ENCODE results near the gene GATA3. TPM values are rescaled to one million over a fixed set of nuclear protein-coding genes. Genes with fewer than 3 reads are reported as not detected.

GATA3 gene
- total RNA-seq, 1 donor from 2014 or later: 17.6 TPM

DNA sequence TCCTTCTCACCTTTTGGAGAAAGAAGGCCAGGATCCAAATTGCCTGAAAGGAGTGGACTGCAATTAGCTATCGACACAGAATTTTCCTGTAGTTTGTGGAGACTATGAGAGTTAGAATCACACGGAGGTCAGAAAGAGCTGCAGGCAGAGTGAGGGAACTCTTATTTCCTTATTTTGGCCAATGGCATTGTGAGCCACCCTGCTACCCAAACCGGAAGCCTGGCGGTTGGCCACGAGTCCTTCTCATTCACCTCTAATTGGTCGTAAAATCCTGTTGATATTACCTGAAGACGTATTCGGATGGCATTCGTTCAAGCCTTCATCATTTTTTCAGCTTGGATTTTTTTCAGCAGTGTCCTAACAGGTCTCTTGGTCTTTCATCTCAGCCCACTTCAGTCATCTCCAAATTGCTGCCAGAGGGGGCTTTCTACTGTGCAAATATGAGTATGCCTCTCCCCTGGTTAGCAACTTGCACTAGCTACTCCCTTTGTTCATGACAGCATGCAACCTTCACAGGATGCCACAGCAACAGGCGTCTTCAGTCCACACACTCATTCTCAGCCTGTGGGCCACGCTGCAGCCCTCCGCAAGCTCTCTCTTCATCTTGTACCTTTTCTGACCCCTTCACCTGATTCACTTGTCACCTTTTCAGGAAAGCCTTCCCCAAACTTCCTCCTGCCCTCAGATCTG lies 66.9 kb downstream of the GATA3 start:
- no peak overlapping the region for H3K27ac Mint-ChIP-seq (ENCODE audit: unreplicated experiment)
- TF ChIP-seq EZH2 (IDR thresholded peaks at IDR 0.05; ENCODE audit: insufficient read depth, low read length) (no peak), CTCF (IDR thresholded peaks at IDR 0.05; ENCODE audit: insufficient read depth, low read depth, low read length) (no peak)
- no peak for DNase-seq (ENCODE audit: low read depth)

DNA sequence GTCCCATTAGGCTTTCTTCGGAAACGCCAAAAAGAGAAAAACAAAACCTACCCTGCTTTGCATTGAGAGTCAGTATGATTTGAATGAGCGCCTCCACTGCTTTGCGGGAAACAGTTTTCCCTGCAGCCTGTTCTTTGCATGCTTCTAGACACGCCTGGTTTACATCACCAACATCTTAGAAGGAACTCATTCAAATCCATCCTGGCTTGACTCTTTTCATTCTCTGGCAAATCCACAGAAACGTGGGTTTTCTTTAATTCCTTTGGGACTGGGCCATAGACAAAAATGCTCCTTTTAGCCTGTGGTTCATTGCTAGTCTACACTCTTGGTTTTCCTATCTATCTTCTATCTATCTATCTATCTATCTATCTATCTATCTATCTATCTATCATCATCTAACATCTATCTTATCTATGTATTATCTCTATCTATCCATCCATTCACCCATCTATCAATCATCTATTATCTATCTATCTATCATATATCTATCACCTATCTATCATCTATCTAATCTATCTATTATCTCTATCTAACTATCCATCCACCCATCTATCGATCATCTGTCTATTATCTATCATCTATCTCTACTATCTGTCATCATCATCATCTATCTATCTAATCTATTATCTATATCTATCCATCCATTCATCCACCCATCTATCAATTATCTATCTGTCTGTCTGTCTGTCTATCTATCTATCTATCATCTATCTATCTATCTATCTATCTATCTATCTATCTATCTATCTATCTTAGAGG lies 68.3 kb downstream of the GATA3 start:
- Histone ChIP-seq H3K27ac (ENCODE audit: low read depth, low read length) (no peak overlapping the region), H2AFZ (ENCODE audit: low read depth, low read length) (no peak overlapping the region), H3K36me3 (ENCODE audit: insufficient read depth, low read length) (no peaks in the 10 kb centered on the region), H4K20me1 (ENCODE audit: insufficient read depth, low read length) (no peaks in the 10 kb centered on the region), H3K9me3 (ENCODE audit: insufficient read depth, low read depth, low read length) (no peaks in the 10 kb centered on the region), H3K79me2 (ENCODE audit: insufficient read depth, low read length) (no peaks in the 10 kb centered on the region), H3K4me1 (ENCODE audit: insufficient read depth, low read length) (no peaks in the 10 kb centered on the region), H3K27me3 (ENCODE audit: insufficient read depth, low read length) (no peaks in the 10 kb centered on the region), H3K4me2 (ENCODE audit: low read length) (no peak overlapping the region), H3K4me3 (ENCODE audit: insufficient read depth, low read depth, low read length) (no peak overlapping the region), H3K9ac (ENCODE audit: low read length) (no peak overlapping the region)
- FAIRE-seq (no peak), DNase-seq (ENCODE audit: low read depth) (no peak)
- Mint-ChIP-seq H3K27me3 (ENCODE audit: low read depth, unreplicated experiment) (peaks cover 20% of the 10 kb centered on the region), H3K4me1 (ENCODE audit: low read depth, unreplicated experiment) (no peaks in the 10 kb centered on the region), H3K36me3 (ENCODE audit: low read depth, unreplicated experiment) (peaks cover 1% of the 10 kb centered on the region), H3K4me3 (ENCODE audit: unreplicated experiment) (no peak overlapping the region), H3K9me3 (ENCODE audit: unreplicated experiment) (no peaks in the 10 kb centered on the region), H3K27ac (ENCODE audit: unreplicated experiment) (no peak overlapping the region)
- TF ChIP-seq EZH2 (IDR thresholded peaks at IDR 0.05; ENCODE audit: insufficient read depth, low read length) (no peak), CTCF (IDR thresholded peaks at IDR 0.05; ENCODE audit: insufficient read depth, low read depth, low read length) (no peak)

More for the DNA sequence above, 66.9 kb downstream of the GATA3 start:
- H3K4me3 Mint-ChIP-seq (ENCODE audit: unreplicated experiment): no peak overlapping the region
- H3K27me3 ChIP-seq (ENCODE audit: insufficient read depth, low read length): no peaks in the 10 kb centered on the region
- H2AFZ ChIP-seq (ENCODE audit: low read depth, low read length): no peak overlapping the region
- H3K4me1 Mint-ChIP-seq (ENCODE audit: low read depth, unreplicated experiment): no peaks in the 10 kb centered on the region
- no peak overlapping the region for H3K4me2 ChIP-seq (ENCODE audit: low read length)
- H3K4me1 ChIP-seq (ENCODE audit: insufficient read depth, low read length): no peaks in the 10 kb centered on the region
- no peak for FAIRE-seq
- H3K27me3 Mint-ChIP-seq (ENCODE audit: low read depth, unreplicated experiment): peaks cover 16% of the 10 kb centered on the region
- H3K9me3 ChIP-seq (ENCODE audit: insufficient read depth, low read depth, low read length): no peaks in the 10 kb centered on the region
- H4K20me1 ChIP-seq (ENCODE audit: insufficient read depth, low read length): no peaks in the 10 kb centered on the region
- no peaks in the 10 kb centered on the region for H3K36me3 ChIP-seq (ENCODE audit: insufficient read depth, low read length)
- H3K79me2 ChIP-seq (ENCODE audit: insufficient read depth, low read length): no peaks in the 10 kb centered on the region
- H3K4me3 ChIP-seq (ENCODE audit: insufficient read depth, low read depth, low read length): no peak overlapping the region
- H3K36me3 Mint-ChIP-seq (ENCODE audit: low read depth, unreplicated experiment): no peaks in the 10 kb centered on the region
- H3K9ac ChIP-seq (ENCODE audit: low read length): no peak overlapping the region
- no peaks in the 10 kb centered on the region for H3K9me3 Mint-ChIP-seq (ENCODE audit: unreplicated experiment)
- no peak overlapping the region for H3K27ac ChIP-seq (ENCODE audit: low read depth, low read length)

DNA sequence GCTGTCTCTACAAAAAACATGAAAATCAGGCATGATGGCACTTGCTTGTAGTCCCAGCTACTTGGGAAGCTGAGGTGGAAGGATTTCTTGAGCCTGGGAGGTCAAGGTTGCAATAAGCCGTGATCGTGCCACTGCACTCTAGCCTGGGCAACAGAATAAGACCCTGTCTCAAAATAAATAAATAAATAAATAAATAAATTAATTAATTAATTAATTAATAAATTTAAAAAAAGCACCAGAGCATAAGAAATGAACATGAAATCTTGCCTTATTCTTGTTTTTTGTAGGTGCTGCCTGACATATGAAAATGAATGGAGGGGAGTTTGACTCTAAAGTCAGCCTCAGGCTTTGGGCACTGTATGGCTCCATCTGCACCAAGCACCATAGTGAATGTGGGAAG lies 69.9 kb downstream of the GATA3 start:
- Histone ChIP-seq H4K20me1 (ENCODE audit: insufficient read depth, low read length) (no peaks in the 10 kb centered on the region), H2AFZ (ENCODE audit: low read depth, low read length) (no peak overlapping the region), H3K27me3 (ENCODE audit: insufficient read depth, low read length) (no peaks in the 10 kb centered on the region), H3K27ac (ENCODE audit: low read depth, low read length) (no peak overlapping the region), H3K4me2 (ENCODE audit: low read length) (no peak overlapping the region), H3K4me1 (ENCODE audit: insufficient read depth, low read length) (no peaks in the 10 kb centered on the region), H3K9me3 (ENCODE audit: insufficient read depth, low read depth, low read length) (no peaks in the 10 kb centered on the region), H3K36me3 (ENCODE audit: insufficient read depth, low read length) (no peaks in the 10 kb centered on the region), H3K79me2 (ENCODE audit: insufficient read depth, low read length) (no peaks in the 10 kb centered on the region), H3K9ac (ENCODE audit: low read length) (no peak overlapping the region), H3K4me3 (ENCODE audit: insufficient read depth, low read depth, low read length) (no peak overlapping the region)
- TF ChIP-seq EZH2 (IDR thresholded peaks at IDR 0.05; ENCODE audit: insufficient read depth, low read length): no peak
- no peaks in the 10 kb centered on the region for H3K4me1 Mint-ChIP-seq (ENCODE audit: low read depth, unreplicated experiment)
- H3K9me3 Mint-ChIP-seq (ENCODE audit: unreplicated experiment): no peaks in the 10 kb centered on the region
- no peak overlapping the region for H3K4me3 Mint-ChIP-seq (ENCODE audit: unreplicated experiment)
- FAIRE-seq: no peak
- H3K27me3 Mint-ChIP-seq (ENCODE audit: low read depth, unreplicated experiment): peaks cover 27% of the 10 kb centered on the region
- H3K27ac Mint-ChIP-seq (ENCODE audit: unreplicated experiment): no peak overlapping the region
- DNase-seq (ENCODE audit: low read depth): no peak
- peaks cover 1% of the 10 kb centered on the region for H3K36me3 Mint-ChIP-seq (ENCODE audit: low read depth, unreplicated experiment)

Other genes starting within 250 kb of the GATA3 start
- gene TAF3, start 236.2 kb upstream of the GATA3 start, total RNA-seq: 8.4 and 10.2 TPM in 2 replicates